BLaER1 treated with 17β-estradiol and CSF1 and Interleukin-3, amounts not matched to agents 10 nM and 100 nM (cell line): ENCODE results near the gene SEMA3B.

Experiments
- H3K27ac ChIP-seq, 11 experiments: shearing (Covaris generic); formaldehyde crosslinking; 2 replicates each; pipeline ENCODE4 v1.8.1; 2022
- H3K27me3 ChIP-seq, 11 experiments: shearing (Covaris generic); formaldehyde crosslinking; 2 replicates each; pipeline ENCODE4 v1.8.1; 2022
- H3K36me3 ChIP-seq, 11 experiments: shearing (Covaris generic); formaldehyde crosslinking; 2 replicates each; pipeline ENCODE4 v1.8.1; 2022
- H3K4me1 ChIP-seq, 10 experiments: shearing (Covaris generic); formaldehyde crosslinking; 2 replicates each; pipeline ENCODE4 v1.8.1; 2022
- H3K4me2 ChIP-seq, 11 experiments: shearing (Covaris generic); formaldehyde crosslinking; 2 replicates each; pipeline ENCODE4 v1.8.1; 2022
- H3K4me3 ChIP-seq, 10 experiments: shearing (Covaris generic); formaldehyde crosslinking; 2 replicates each; pipeline ENCODE4 v1.8.1; 2022
- H3K9ac ChIP-seq, 11 experiments: shearing (Covaris generic); formaldehyde crosslinking; 2 replicates each; pipeline ENCODE4 v1.8.1; 2022
- H3K9me3 ChIP-seq, 11 experiments: shearing (Covaris generic); formaldehyde crosslinking; replicated peaks in 1 of 11; 2 replicates each; pipeline ENCODE4 v1.8.1; 2022
- H4K20me1 ChIP-seq, 11 experiments: shearing (Covaris generic); formaldehyde crosslinking; 2 replicates each; pipeline ENCODE4 v1.8.1; 2022
- Cebpa-rat ChIP-seq, 11 experiments: shearing (Covaris generic); IDR thresholded peaks; 2 replicates each; pipeline ENCODE4 v1.8.1; 2022

Gene SEMA3B

GRCh38 chr3:50319894-50320625 lies 51.1 kb downstream of the SEMA3B start:
- Histone ChIP-seq H3K36me3 (peaks cover 19 to 61% (median 46%) of the 10 kb centered on the region in 11 experiments; a peak in 19 of 22 replicates), H3K4me3 (peak overlapping the region; percentile 73 to 89 (median 78)), H3K27ac (peak overlapping the region; percentile 94 to 100 (median 99); a peak in 21 of 22 replicates), H3K27me3 (no peaks in the 10 kb centered on the region), H3K9me3 (no peaks in the 10 kb centered on the region), H3K4me1 (peaks cover 67 to 78% (median 75%) of the 10 kb centered on the region in 10 experiments), H4K20me1 (peaks cover 0 to 50% (median 40%) of the 10 kb centered on the region in 11 experiments; a peak in 18 of 22 replicates), H3K9ac (peak overlapping the region; percentile 93 to 100 (median 99)), H3K4me2 (peak overlapping the region; percentile 90 to 99 (median 97))
- no peak for TF ChIP-seq Cebpa-rat (IDR thresholded peaks at IDR 0.05)

- no peaks in the 10 kb centered on the region for H3K27me3 ChIP-seq
- peak overlapping the region; percentile 73 to 89 (median 78) for H3K4me3 ChIP-seq
- peak overlapping the region; percentile 94 to 100 (median 99) for H3K27ac ChIP-seq
- peak overlapping the region; percentile 90 to 99 (median 97) for H3K4me2 ChIP-seq
- no peak for TF ChIP-seq Cebpa-rat (IDR thresholded peaks at IDR 0.05)
- H3K9ac ChIP-seq, result peak overlapping the region; percentile 93 to 100 (median 99)
- no peaks in the 10 kb centered on the region for H3K9me3 ChIP-seq
- H4K20me1 ChIP-seq, result peaks cover 0 to 57% (median 41%) of the 10 kb centered on the region in 11 experiments; a peak in 18 of 22 replicates
- H3K36me3 ChIP-seq, result peaks cover 21 to 62% (median 50%) of the 10 kb centered on the region in 11 experiments; a peak in 21 of 22 replicates
- peaks cover 67 to 86% (median 79%) of the 10 kb centered on the region in 10 experiments for H3K4me1 ChIP-seq
These were observed 51.9 kb downstream of the SEMA3B start for GRCh38 chr3:50320853-50321335.

GRCh38 chr3:50321336-50322114 lies 52.6 kb downstream of the SEMA3B start:
- Histone ChIP-seq H3K36me3 (peaks cover 21 to 62% (median 50%) of the 10 kb centered on the region in 11 experiments; a peak in 21 of 22 replicates), H3K27ac (peak overlapping the region; percentile 94 to 100 (median 99)), H3K9ac (peak overlapping the region; percentile 93 to 100 (median 99)), H3K27me3 (no peaks in the 10 kb centered on the region), H3K4me2 (peak overlapping the region; percentile 90 to 99 (median 97)), H3K4me3 (peak overlapping the region; percentile 73 to 89 (median 78)), H4K20me1 (peaks cover 0 to 58% (median 38%) of the 10 kb centered on the region in 11 experiments; a peak in 18 of 22 replicates), H3K4me1 (peaks cover 68 to 89% (median 81%) of the 10 kb centered on the region in 10 experiments), H3K9me3 (no peaks in the 10 kb centered on the region)
- TF ChIP-seq Cebpa-rat (IDR thresholded peaks at IDR 0.05), result no peak

- Histone ChIP-seq H3K4me3 (peak overlapping the region; percentile 73 to 89 (median 78)), H4K20me1 (peaks cover 0 to 58% (median 35%) of the 10 kb centered on the region in 11 experiments; a peak in 17 of 22 replicates), H3K9ac (peak overlapping the region; percentile 93 to 100 (median 99); a peak in 21 of 22 replicates), H3K27ac (peak overlapping the region; percentile 94 to 100 (median 99); a peak in 20 of 22 replicates), H3K4me2 (peak overlapping the region; percentile 90 to 99 (median 97)), H3K27me3 (no peaks in the 10 kb centered on the region), H3K9me3 (no peaks in the 10 kb centered on the region), H3K36me3 (peaks cover 16 to 61% (median 48%) of the 10 kb centered on the region in 11 experiments; a peak in 21 of 22 replicates), H3K4me1 (peaks cover 68 to 89% (median 81%) of the 10 kb centered on the region in 10 experiments)
- TF ChIP-seq Cebpa-rat (IDR thresholded peaks at IDR 0.05), result no peak
These were observed 53.1 kb downstream of the SEMA3B start for GRCh38 chr3:50322115-50322385.

- peaks cover 68 to 89% (median 81%) of the 10 kb centered on the region in 10 experiments for H3K4me1 ChIP-seq
- H3K36me3 ChIP-seq, result peaks cover 11 to 56% (median 43%) of the 10 kb centered on the region in 11 experiments; a peak in 21 of 22 replicates
- peak within 1 kb of the TSS; percentile 94 to 100 (median 99) for H3K27ac ChIP-seq
- H3K4me2 ChIP-seq, result peak within 1 kb of the TSS; percentile 90 to 99 (median 97)
- peak within 1 kb of the TSS; percentile 93 to 100 (median 99) for H3K9ac ChIP-seq
- peaks cover 0 to 58% (median 34%) of the 10 kb centered on the region in 11 experiments; a peak in 17 of 22 replicates for H4K20me1 ChIP-seq
- H3K9me3 ChIP-seq, result no peaks in the 10 kb centered on the region
- TF ChIP-seq Cebpa-rat (IDR thresholded peaks at IDR 0.05), result no peak
- H3K4me3 ChIP-seq, result peak within 1 kb of the TSS; percentile 73 to 89 (median 78)
- no peaks in the 10 kb centered on the region for H3K27me3 ChIP-seq
These were observed 53.6 kb downstream of the SEMA3B start, which contains the start of gene HYAL2 for GRCh38 chr3:50322386-50323091. Gene HYAL2, minus strand, starts transcription at chr3:50322745. Its CDS starts 2,256 bp downstream, at chr3:50320489.

GRCh38 chr3:50323092-50323600 lies 54.2 kb downstream of the SEMA3B start:
- Histone ChIP-seq H3K4me3 (0 out of 20 replicates have a peak overlapping the region, but pooled peaks of 1 of the 10 experiments have one; percentile 13), H3K4me2 (peak overlapping the region; percentile 90 to 99 (median 97); a peak in 21 of 22 replicates), H4K20me1 (peaks cover 0 to 56% (median 28%) of the 10 kb centered on the region in 11 experiments; a peak in 17 of 22 replicates), H3K36me3 (peaks cover 7 to 50% (median 37%) of the 10 kb centered on the region in 11 experiments; a peak in 21 of 22 replicates), H3K9ac (peak overlapping the region; percentile 11 to 99 (median 58); a peak in 20 of 22 replicates), H3K27ac (peak overlapping the region in 9 of 11 experiments; percentile 15 to 99 (median 45); a peak in 14 of 22 replicates), H3K4me1 (peaks cover 62 to 83% (median 76%) of the 10 kb centered on the region in 10 experiments), H3K27me3 (no peaks in the 10 kb centered on the region), H3K9me3 (no peaks in the 10 kb centered on the region)
- TF ChIP-seq Cebpa-rat (IDR thresholded peaks at IDR 0.05), result no peak

GRCh38 chr3:50323614-50324199 lies 54.8 kb downstream of the SEMA3B start:
- no peak for TF ChIP-seq Cebpa-rat (IDR thresholded peaks at IDR 0.05)
- peak overlapping the region in 9 of 11 experiments; percentile 15 to 55 (median 43); a peak in 14 of 22 replicates for H3K27ac ChIP-seq
- H3K27me3 ChIP-seq, result no peaks in the 10 kb centered on the region
- H4K20me1 ChIP-seq, result peaks cover 0 to 50% (median 25%) of the 10 kb centered on the region in 11 experiments; a peak in 16 of 22 replicates
- H3K9ac ChIP-seq, result peak overlapping the region; percentile 3 to 99 (median 47); a peak in 20 of 22 replicates
- peak overlapping the region; percentile 90 to 99 (median 97); a peak in 21 of 22 replicates for H3K4me2 ChIP-seq
- H3K4me1 ChIP-seq, result peaks cover 61 to 82% (median 73%) of the 10 kb centered on the region in 10 experiments
- no peaks in the 10 kb centered on the region for H3K9me3 ChIP-seq
- 0 out of 20 replicates have a peak overlapping the region, but pooled peaks of 1 of the 10 experiments have one; percentile 13 for H3K4me3 ChIP-seq
- peaks cover 7 to 45% (median 31%) of the 10 kb centered on the region in 11 experiments; a peak in 21 of 22 replicates for H3K36me3 ChIP-seq
